ENCODE results near the gene USP49. TPM values are rescaled to one million over a fixed set of nuclear protein-coding genes. Genes with fewer than 3 reads are reported as not detected.

The USP49 gene
- total and polyA plus RNA-seq, 2 of the 13 experiments (the other 11 are each of a cell fraction or from before 2014, with no cell fraction given) = 2.9 to 4.3 TPM

GRCh38 chr6:41832263-41832662, 62.9 kb downstream of the USP49 start (continued):
- no peak for TF ChIP-seq ZNF329 (CRISPR knock-in tag; IDR thresholded peaks at IDR 0.05; ENCODE audit: low read depth)
- TF ChIP-seq GPBP1L1 (CRISPR knock-in tag; IDR thresholded peaks at IDR 0.05) = no peak
- no peak for TF ChIP-seq ARID4A (CRISPR knock-in tag; IDR thresholded peaks at IDR 0.05; ENCODE audit: borderline replicate concordance)
- no peak for TF ChIP-seq RFXAP (CRISPR knock-in tag; IDR thresholded peaks at IDR 0.05; ENCODE audit: borderline replicate concordance)
- TF ChIP-seq ZNF782 (CRISPR knock-in tag; IDR thresholded peaks at IDR 0.05; ENCODE audit: borderline replicate concordance) = no peak
- no peak for TF ChIP-seq ZNF879 (CRISPR knock-in tag; IDR thresholded peaks at IDR 0.05)
- TF ChIP-seq RBAK (CRISPR knock-in tag; IDR thresholded peaks at IDR 0.05) = no peak
- TF ChIP-seq ZNF704 (CRISPR knock-in tag; IDR thresholded peaks at IDR 0.05; ENCODE audit: borderline replicate concordance) = no peak
- no peak for TF ChIP-seq ZZZ3 (CRISPR knock-in tag; IDR thresholded peaks at IDR 0.05; ENCODE audit: borderline replicate concordance)
